ENCODE results near the gene CARS1. TPM values are rescaled to one million over a fixed set of nuclear protein-coding genes. Genes with fewer than 3 reads are reported as not detected.

CARS1 gene
- polyA plus RNA-seq, 1 of the 3 experiments (the other 2 are of a cell fraction), result 52.1 TPM

DNA sequence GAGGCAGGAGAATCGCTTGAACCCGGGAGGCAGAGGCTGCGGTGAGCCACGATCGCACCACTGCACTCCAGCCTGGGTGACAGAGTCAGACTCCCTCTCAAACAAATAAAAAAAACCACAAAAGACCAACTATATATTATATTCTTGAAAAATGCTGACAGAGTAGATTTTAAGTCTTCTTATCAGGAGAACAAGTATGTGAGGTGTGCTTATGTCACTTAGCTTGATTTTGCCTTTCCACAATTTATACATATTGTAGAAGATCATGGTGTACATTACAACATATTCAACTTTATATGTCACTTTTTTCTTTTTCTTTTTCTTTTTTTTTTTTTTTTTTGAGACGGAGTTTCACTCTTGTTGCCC is 24.1 kb upstream of the CARS1 start:
- H2AFZ ChIP-seq (ENCODE audit: low read depth), result no peak overlapping the region
- H3K4me2 ChIP-seq, result no peak overlapping the region
- H3K79me2 ChIP-seq (ENCODE audit: insufficient read depth), result no peaks in the 10 kb centered on the region
- no peaks in the 10 kb centered on the region for H3K36me3 ChIP-seq (replicated peaks in 1 of 2; ENCODE audit: control insufficient read depth in 1 of 2, insufficient read depth in 2 of 2, low read length in 1 of 2)
- no peak overlapping the region for H3K4me3 ChIP-seq (ENCODE audit: low read depth in 2 of 2, low read length in 1 of 2)
- DNase-seq, result no peak
- POLR2A ChIA-PET, result no interaction called here
- no peak overlapping the region for H3K9ac ChIP-seq
- no peaks in the 10 kb centered on the region for H3K9me3 ChIP-seq
- no peak overlapping the region for H3K27ac ChIP-seq (ENCODE audit: low read depth in 2 of 2, low read length in 1 of 2)
- no peaks in the 10 kb centered on the region for H3K27me3 ChIP-seq (ENCODE audit: insufficient read depth)
- no peaks in the 10 kb centered on the region for H3F3A ChIP-seq (replicated peaks; ENCODE audit: insufficient read depth)
- no peaks in the 10 kb centered on the region for H4K20me1 ChIP-seq (ENCODE audit: insufficient read depth)
- CTCF ChIA-PET, result interaction anchor here (1.1 to 8.7 kb wide), 3 partner anchors 11 to 44 kb away, joined by 3 to 68 read pairs (median 3); no protein-coding TSS in a partner anchor
- peaks cover 0 to 3% of the 10 kb centered on the region in 2 experiments; a peak in 1 of 4 replicates for H3K4me1 ChIP-seq (ENCODE audit: control insufficient read depth in 1 of 2, insufficient read depth in 2 of 2, low read depth in 1 of 2, low read length in 1 of 2)
- 85% methylated on average over 6 of the region's 6 CpGs for WGBS (ENCODE audit: low lambda C conversion rate)
- TF ChIP-seq JUND (IDR thresholded peaks at IDR 0.05), result no peak
- TF ChIP-seq, protein P1, sequence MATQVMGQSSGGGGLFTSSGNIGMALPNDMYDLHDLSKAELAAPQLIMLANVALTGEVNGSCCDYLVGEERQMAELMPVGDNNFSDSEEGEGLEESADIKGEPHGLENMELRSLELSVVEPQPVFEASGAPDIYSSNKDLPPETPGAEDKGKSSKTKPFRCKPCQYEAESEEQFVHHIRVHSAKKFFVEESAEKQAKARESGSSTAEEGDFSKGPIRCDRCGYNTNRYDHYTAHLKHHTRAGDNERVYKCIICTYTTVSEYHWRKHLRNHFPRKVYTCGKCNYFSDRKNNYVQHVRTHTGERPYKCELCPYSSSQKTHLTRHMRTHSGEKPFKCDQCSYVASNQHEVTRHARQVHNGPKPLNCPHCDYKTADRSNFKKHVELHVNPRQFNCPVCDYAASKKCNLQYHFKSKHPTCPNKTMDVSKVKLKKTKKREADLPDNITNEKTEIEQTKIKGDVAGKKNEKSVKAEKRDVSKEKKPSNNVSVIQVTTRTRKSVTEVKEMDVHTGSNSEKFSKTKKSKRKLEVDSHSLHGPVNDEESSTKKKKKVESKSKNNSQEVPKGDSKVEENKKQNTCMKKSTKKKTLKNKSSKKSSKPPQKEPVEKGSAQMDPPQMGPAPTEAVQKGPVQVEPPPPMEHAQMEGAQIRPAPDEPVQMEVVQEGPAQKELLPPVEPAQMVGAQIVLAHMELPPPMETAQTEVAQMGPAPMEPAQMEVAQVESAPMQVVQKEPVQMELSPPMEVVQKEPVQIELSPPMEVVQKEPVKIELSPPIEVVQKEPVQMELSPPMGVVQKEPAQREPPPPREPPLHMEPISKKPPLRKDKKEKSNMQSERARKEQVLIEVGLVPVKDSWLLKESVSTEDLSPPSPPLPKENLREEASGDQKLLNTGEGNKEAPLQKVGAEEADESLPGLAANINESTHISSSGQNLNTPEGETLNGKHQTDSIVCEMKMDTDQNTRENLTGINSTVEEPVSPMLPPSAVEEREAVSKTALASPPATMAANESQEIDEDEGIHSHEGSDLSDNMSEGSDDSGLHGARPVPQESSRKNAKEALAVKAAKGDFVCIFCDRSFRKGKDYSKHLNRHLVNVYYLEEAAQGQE (IDR thresholded peaks at IDR 0.05; ENCODE audit: low read depth, low read length), result no peak
- TF ChIP-seq, protein P2, sequence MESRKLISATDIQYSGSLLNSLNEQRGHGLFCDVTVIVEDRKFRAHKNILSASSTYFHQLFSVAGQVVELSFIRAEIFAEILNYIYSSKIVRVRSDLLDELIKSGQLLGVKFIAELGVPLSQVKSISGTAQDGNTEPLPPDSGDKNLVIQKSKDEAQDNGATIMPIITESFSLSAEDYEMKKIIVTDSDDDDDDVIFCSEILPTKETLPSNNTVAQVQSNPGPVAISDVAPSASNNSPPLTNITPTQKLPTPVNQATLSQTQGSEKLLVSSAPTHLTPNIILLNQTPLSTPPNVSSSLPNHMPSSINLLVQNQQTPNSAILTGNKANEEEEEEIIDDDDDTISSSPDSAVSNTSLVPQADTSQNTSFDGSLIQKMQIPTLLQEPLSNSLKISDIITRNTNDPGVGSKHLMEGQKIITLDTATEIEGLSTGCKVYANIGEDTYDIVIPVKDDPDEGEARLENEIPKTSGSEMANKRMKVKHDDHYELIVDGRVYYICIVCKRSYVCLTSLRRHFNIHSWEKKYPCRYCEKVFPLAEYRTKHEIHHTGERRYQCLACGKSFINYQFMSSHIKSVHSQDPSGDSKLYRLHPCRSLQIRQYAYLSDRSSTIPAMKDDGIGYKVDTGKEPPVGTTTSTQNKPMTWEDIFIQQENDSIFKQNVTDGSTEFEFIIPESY (IDR thresholded peaks at IDR 0.05; ENCODE audit: borderline replicate concordance, low read depth), result no peak
- TF ChIP-seq TAF1 (IDR thresholded peaks at IDR 0.05; ENCODE audit: borderline replicate concordance, low read depth, low read length), result no peak
- no peak for TF ChIP-seq GATA2 (CRISPR knock-in tag; IDR thresholded peaks at IDR 0.05)
- TF ChIP-seq TCF12 (IDR thresholded peaks at IDR 0.05), result no peak
- TF ChIP-seq SIN3A (IDR thresholded peaks at IDR 0.05; ENCODE audit: borderline replicate concordance, low read depth, low read length), result no peak
- TF ChIP-seq RXRA (IDR thresholded peaks at IDR 0.05; ENCODE audit: borderline replicate concordance, low read depth), result no peak
- no peak for TF ChIP-seq NFIC (IDR thresholded peaks at IDR 0.05; ENCODE audit: borderline replicate concordance)
- TF ChIP-seq RFX5 (IDR thresholded peaks at IDR 0.05; ENCODE audit: low read length), result no peak
- TF ChIP-seq, protein P3, sequence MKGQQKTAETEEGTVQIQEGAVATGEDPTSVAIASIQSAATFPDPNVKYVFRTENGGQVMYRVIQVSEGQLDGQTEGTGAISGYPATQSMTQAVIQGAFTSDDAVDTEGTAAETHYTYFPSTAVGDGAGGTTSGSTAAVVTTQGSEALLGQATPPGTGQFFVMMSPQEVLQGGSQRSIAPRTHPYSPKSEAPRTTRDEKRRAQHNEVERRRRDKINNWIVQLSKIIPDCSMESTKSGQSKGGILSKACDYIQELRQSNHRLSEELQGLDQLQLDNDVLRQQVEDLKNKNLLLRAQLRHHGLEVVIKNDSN (IDR thresholded peaks at IDR 0.05; ENCODE audit: borderline replicate concordance, low read depth), result no peak
- TF ChIP-seq EZH2phosphoT487 (IDR thresholded peaks at IDR 0.05; ENCODE audit: borderline replicate concordance, low read depth), result no peak
- no peak for TF ChIP-seq TEAD4 (IDR thresholded peaks at IDR 0.05; ENCODE audit: borderline replicate concordance, insufficient read depth)
- TF ChIP-seq MXI1 (IDR thresholded peaks at IDR 0.05; ENCODE audit: low read depth, low read length), result no peak
- no peak for TF ChIP-seq POLR2AphosphoS5 (IDR thresholded peaks at IDR 0.05; ENCODE audit: low read depth, low read length)
- TF ChIP-seq, protein P4, sequence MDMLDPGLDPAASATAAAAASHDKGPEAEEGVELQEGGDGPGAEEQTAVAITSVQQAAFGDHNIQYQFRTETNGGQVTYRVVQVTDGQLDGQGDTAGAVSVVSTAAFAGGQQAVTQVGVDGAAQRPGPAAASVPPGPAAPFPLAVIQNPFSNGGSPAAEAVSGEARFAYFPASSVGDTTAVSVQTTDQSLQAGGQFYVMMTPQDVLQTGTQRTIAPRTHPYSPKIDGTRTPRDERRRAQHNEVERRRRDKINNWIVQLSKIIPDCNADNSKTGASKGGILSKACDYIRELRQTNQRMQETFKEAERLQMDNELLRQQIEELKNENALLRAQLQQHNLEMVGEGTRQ (IDR thresholded peaks at IDR 0.05; ENCODE audit: borderline replicate concordance, low read depth, low read length), result no peak
- TF ChIP-seq, protein P5, sequence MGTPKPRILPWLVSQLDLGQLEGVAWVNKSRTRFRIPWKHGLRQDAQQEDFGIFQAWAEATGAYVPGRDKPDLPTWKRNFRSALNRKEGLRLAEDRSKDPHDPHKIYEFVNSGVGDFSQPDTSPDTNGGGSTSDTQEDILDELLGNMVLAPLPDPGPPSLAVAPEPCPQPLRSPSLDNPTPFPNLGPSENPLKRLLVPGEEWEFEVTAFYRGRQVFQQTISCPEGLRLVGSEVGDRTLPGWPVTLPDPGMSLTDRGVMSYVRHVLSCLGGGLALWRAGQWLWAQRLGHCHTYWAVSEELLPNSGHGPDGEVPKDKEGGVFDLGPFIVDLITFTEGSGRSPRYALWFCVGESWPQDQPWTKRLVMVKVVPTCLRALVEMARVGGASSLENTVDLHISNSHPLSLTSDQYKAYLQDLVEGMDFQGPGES (IDR thresholded peaks at IDR 0.05; ENCODE audit: low read depth, low read length), result no peak
- no peak for TF ChIP-seq FOXM1 (IDR thresholded peaks at IDR 0.05; ENCODE audit: low read depth)
- H3K9me2 ChIP-seq, result no peaks in the 10 kb centered on the region
